Peyer's patch (tissue), 4 donors: Measurements from ENCODE around the gene DENND2A.

Experiments used
- CTCF ChIP-seq, 6 experiments: fragments of 450-650 bp in 4 of 6; fragments of 200-600 bp in 2 of 6; sonication (generic) in 1 of 6; IDR thresholded peaks; one replicate each; pipeline ENCODE4 v1.5.1; 2017 to 2019; ENCODE audit warnings: antibody characterized with exemption in 6 of 6, mild to moderate bottlenecking in 3 of 6, moderate library complexity in 1 of 6
- POLR2A ChIP-seq, 2 donors: fragments of 450-650 bp; IDR thresholded peaks; one replicate each; pipeline ENCODE4 v1.5.1; 2017; ENCODE audit warnings: antibody characterized with exemption in 2 of 2, mild to moderate bottlenecking in 2 of 2, moderate library complexity in 2 of 2

- TF ChIP-seq CTCF (IDR thresholded peaks at IDR 0.05) (no peak), POLR2A (IDR thresholded peaks at IDR 0.05) (peak in 1 of 2 donors; percentile 42)
Measured at GRCh38 chr7:140672382-140673062, 31.9 kb upstream of the DENND2A start, which contains the start of gene ADCK2.
